ENCODE measurements around the gene NOC4L.
"Not testable (repeated sequence)": the region's sequence is repeated elsewhere in the genome, so short reads cannot be mapped to it uniquely, and the experiment has no call there.

Gene NOC4L

GRCh38 chr12:132124766-132125425 is 19.4 kb upstream of the NOC4L start:
- no peak for DNase-seq

DNA sequence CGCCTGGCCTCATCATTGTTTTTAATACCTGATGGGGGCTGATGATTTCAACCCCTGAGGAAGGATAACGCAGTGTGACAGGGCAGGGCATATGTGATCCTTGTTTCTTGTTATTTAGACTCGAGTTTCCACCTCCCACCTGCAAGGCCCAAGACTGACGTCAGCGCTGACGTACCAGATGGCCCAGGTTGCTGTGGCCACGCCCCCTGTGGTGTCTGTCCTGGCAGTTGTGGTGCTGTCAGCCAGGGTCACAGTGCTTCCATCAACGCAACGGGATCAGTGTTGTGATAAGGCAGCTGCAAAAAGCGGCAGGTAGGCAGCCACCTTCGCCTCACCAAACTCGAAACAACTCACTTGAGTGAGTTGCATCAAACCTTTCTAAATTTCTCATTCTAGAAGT is 18.5 kb upstream of the NOC4L start:
- no peak for DNase-seq

DNA sequence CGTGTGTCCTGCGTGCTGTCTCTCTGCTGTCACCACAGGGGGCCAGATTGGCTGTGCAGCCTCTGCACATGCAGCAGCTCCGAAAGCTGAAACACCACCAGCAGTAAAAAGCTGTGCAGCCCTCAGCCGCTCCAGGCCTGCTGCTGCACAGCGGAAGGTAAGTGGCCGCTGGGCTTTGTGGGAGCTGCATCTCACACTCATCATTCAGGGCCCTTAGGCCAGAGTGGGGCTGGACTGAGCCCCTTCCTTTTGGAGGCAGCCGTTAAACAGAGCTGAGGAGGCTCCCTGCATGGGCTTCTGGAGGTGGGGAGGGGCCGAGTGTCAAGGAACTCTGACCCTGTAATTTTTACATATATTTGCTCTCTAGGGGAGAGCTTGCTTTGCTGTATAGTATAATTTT is 17.2 kb upstream of the NOC4L start:
- DNase-seq = no peak

- DNase-seq = no peak
Observed at GRCh38 chr12:132129007-132129406, 15.2 kb upstream of the NOC4L start.

DNA sequence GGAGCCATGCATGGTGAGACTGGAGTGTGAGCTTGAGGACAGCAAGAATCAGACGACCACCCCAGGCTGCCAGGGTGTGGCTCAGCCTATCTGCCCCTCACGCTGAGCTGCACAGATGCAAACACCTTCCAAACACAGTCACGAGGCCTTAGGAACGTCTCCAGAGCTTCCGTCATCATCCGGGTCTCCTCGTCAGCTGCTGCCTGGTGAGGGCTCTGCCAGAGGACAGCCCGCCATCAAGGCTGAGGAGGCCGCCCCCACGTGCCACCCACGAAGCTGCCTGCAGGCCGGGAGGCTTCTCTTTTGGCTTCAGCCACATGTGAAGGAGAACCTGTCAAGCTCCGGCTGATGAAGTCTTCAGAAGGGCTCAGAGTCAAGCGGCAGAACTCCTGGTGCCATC is 13.6 kb upstream of the NOC4L start:
- no peak for DNase-seq

- DNase-seq = no peak
Observed at GRCh38 chr12:132131229-132131628, 13.0 kb upstream of the NOC4L start.

DNA sequence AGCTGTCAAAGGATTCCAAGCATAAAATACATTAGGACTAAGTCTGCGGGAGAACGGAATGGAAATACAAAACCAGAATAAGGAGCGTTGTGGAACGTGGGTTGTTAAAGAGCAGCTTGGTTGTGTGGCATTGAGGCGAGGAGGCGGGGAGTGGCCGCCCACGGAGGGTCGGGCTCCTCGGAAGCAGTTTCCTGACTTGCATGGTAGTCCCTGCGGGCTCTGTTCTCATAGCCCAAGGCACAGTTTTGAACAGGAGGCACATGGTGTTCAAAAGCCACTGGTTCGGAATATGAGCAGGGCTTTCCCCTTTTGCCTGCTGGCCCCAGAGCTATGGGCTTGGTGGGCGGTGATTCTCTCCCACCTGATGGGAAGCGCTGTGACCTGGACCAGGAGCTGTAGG is 12.3 kb upstream of the NOC4L start:
- no peak for DNase-seq

DNA sequence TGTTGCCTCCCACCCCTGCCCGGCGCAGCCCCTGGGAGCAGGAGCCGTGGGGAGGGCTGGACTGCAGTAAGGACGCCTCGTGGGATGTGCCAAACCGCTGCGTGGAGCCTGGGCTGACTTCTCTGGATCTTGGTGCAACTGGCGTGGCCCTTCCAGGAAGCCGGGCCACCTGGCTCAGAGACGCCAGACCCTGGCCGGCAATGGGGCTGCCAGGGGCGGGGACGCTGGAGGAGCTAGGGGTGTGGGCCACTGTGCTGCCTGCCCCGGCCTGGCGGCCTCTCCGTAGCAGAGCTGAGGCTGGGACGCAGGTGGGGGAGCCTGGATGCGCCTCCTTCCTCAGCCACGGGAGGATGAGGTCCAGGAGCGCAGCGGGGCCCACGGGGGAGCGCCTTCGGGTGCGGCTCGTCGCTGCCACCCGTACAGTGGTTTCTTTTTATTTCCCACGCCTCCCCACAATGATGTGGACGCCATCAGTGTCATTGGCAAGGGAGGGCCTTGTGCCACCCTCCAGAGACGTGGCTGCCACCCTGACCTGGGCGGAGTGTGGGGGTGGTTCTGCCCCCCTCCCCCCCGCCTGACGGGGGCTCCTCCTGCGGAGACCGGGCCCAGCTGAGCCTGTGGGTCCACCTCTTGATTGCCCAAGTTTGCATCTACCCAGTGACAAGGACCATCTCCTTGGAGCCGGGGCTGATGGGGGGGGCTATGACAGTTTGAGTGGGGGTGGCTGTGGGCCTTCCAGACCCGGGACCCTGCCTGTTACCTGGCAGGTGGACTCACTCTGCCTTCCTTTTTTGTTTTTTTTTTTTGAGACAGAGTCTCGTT is 11.4 kb upstream of the NOC4L start:
- DNase-seq = no peak

GRCh38 chr12:132133952-132134652 is 10.2 kb upstream of the NOC4L start:
- DNase-seq = no peak

GRCh38 chr12:132134653-132135183 is 9.5 kb upstream of the NOC4L start:
- not testable (repeated sequence) for DNase-seq

- DNase-seq = not testable (repeated sequence)
Observed at GRCh38 chr12:132136226-132136625, 8.0 kb upstream of the NOC4L start.

DNA sequence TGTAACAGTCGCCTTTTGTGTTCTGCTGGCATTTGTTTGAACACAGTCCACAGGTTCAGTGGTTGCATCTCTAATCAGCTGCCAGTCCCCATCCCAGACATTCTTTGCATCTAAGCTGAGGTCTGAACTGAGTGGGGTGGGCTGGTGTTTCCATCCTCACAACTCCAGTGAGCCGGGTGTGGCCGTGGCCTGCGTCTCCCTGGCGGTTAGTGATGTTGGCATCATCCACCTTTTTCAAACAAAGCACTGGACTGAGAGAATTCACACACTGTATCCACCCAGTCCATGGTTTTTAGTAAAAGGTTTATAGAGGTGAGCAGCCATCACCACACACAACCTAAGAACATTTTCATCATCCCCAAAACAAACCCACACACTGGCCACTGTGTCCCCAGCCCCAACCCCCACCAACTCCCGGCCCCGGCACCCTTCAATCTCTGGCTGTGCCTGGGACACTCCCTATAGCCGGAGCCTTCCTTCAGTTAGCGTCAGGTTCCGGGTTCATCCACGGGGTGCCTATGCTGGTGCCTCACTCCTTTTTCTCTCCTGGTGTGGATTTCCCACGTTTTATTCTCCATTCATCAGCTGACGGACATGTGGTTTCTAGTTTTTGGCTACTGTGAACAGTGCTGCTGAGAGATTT is 6.7 kb upstream of the NOC4L start:
- DNase-seq = no peak

GRCh38 chr12:132138941-132139871 is 5.1 kb upstream of the NOC4L start:
- DNase-seq = no peak

DNA sequence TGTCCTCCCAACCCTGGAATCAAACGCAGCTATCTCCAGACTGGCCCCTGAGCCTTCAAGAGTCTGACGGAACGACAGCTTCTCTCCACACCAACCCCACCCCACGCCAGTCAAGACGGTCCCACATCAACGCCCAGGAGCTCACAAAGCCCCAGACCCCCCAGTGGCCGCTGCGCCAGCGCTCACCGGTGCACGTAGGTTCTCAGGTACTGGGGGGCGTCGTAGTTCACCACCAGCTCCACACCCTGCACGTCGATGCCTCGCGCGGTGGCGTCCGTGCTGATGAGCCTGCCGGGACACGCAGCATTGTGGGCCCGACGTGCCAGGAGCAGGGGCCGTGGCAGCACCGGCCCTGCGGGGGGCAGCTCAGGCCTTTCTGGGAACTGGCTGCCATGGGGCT is 4.3 kb upstream of the NOC4L start:
- DNase-seq = no peak

- DNase-seq = no peak
Observed at GRCh38 chr12:132140501-132140900, 3.8 kb upstream of the NOC4L start.

DNA sequence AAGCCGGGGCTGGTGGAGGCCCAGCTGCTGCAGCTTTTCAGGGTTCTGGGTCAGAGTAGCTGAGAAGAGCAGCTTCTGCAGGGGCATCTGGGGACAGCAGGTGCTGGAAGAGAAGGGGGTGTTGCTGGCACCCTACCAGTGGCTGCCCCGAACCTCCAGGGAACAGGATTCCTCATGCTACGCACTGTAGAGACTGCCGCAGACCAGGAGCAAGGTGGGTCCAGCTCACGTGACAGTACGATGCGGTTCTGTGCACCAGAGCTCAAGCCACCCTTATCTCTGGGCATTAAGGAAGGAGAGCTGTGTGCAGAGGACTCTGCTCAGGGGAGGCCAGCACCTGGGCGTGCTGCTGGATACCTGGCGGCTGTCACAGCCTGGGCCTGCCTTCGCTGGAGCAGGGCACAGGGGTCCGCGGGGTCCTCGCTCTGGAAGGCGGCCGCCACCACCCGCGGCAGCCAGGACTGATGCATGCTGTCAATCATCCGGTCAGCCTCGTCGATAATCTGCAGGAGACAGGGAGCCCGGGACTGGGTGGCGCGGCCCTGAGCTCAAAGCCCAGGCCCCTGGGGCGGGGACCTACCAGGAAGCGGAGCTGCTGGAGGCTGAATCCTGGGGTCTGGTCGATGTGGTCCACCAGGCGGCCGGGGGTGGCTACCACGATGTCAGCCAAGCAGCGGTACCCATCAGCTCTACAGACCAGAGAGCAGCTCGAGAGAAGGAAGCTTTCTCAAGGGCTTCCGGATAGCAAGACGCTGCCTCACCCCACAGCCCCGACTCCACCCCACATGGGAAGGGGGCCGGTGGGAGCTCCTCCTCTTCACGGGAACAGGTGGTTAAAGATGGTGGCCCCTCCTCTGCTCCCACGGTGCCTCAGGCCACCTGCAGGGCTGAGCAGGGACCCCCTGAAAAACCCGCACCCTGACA is 3.1 kb upstream of the NOC4L start:
- DNase-seq = no peak

GRCh38 chr12:132141976-132142678 is 2.1 kb upstream of the NOC4L start:
- DNase-seq = no peak

- DNase-seq = no peak
Observed at GRCh38 chr12:132142679-132143335, 1.4 kb upstream of the NOC4L start.

GRCh38 chr12:132143336-132144071 is 753 bp upstream of the NOC4L start:
- no peak for DNase-seq
